ENCODE data around the gene RILPL1.
"Not testable (repeated sequence)": the region's sequence is repeated elsewhere in the genome, so short reads cannot be mapped to it uniquely, and the experiment has no call there.

The RILPL1 gene

GRCh38 chr12:123465084-123465483, 68.4 kb downstream of the RILPL1 start:
- no peak for DNase-seq (ENCODE audit: low read depth in 1 of 2, low spot score in 1 of 2)
- in situ Hi-C loops (cut with HindIII; ENCODE audit: low pct_unique_long_range_greater_than_20kb, low sequenced_read_pairs) = no loop called here
- no peak for TF ChIP-seq JUND (IDR thresholded peaks at IDR 0.05; ENCODE audit: low read depth)

DNA sequence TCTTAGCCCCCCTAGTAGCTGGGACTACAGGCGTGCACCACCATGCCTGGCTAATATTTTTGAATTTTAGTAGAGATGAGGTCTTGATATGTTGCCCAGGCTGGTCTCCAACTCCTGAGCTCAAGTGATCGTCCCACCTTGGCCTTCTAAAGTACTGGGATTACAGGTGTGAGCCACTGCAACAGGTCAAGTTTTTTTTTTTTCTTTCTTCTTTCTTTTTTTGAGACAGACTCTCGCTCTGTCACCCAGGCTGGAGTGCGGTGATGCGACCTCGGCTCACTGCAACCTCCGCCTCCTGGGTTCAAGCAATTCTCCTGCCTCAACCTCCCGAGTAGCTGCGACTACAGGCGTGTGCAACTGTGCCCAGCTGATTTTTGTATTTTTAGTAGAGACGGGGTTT, 70.3 kb downstream of the RILPL1 start:
- in situ Hi-C loops (cut with HindIII; ENCODE audit: low pct_unique_long_range_greater_than_20kb, low sequenced_read_pairs); DNase-seq (ENCODE audit: low read depth in 1 of 2, low spot score in 1 of 2): not testable (repeated sequence)

GRCh38 chr12:123457980-123458779, 75.3 kb downstream of the RILPL1 start, which contains the start of gene SNRNP35:
Gene SNRNP35, plus strand, starts transcription at chr12:123458139. Its CDS starts 7,402 bp downstream, at chr12:123465541.
- no peak for TF ChIP-seq JUND (IDR thresholded peaks at IDR 0.05; ENCODE audit: low read depth)
- in situ Hi-C loops (cut with HindIII; ENCODE audit: low pct_unique_long_range_greater_than_20kb, low sequenced_read_pairs) = no loop called here
- DNase-seq (ENCODE audit: low read depth in 1 of 2, low spot score in 1 of 2) = peak; percentile 64 to 89

DNA sequence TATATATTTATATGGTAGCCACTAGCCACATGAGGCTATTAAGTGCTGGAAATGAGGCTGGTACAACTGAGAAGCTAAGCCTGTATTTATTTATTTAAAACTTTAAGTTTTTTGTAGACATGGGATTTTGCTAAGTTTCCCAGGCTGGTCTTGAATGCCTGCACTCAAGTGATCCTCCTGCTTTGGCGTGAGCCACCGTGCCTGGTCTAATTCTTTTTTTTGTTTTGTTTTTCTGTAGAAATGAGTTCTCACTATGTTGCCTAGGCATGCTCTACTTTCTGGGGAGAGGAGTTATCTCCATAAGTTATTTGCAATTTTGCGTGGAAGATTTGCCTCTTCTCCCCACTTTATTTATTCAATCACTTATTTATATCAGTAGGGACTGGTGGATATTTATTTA, 80.4 kb downstream of the RILPL1 start:
- TF ChIP-seq JUND (IDR thresholded peaks at IDR 0.05; ENCODE audit: low read depth) = no peak
- in situ Hi-C loops (cut with HindIII; ENCODE audit: low pct_unique_long_range_greater_than_20kb, low sequenced_read_pairs) = no loop called here
- DNase-seq (ENCODE audit: low read depth in 1 of 2, low spot score in 1 of 2) = no peak

GRCh38 chr12:123452276-123452550, 81.3 kb downstream of the RILPL1 start:
- in situ Hi-C loops (cut with HindIII; ENCODE audit: low pct_unique_long_range_greater_than_20kb, low sequenced_read_pairs); DNase-seq (ENCODE audit: low read depth in 1 of 2, low spot score in 1 of 2): not testable (repeated sequence)

GRCh38 chr12:123450636-123451035, 82.9 kb downstream of the RILPL1 start:
- TF ChIP-seq JUND (IDR thresholded peaks at IDR 0.05; ENCODE audit: low read depth) = no peak
- in situ Hi-C loops (cut with HindIII; ENCODE audit: low pct_unique_long_range_greater_than_20kb, low sequenced_read_pairs) = no loop called here

GRCh38 chr12:123449856-123450255, 83.7 kb downstream of the RILPL1 start:
- no peak for TF ChIP-seq JUND (IDR thresholded peaks at IDR 0.05; ENCODE audit: low read depth)
- in situ Hi-C loops (cut with HindIII; ENCODE audit: low pct_unique_long_range_greater_than_20kb, low sequenced_read_pairs) = no loop called here
- no peak for DNase-seq (ENCODE audit: low read depth in 1 of 2, low spot score in 1 of 2)

More at GRCh38 chr12:123450636-123451035, 82.9 kb downstream of the RILPL1 start:
- DNase-seq (ENCODE audit: low read depth in 1 of 2, low spot score in 1 of 2) = no peak

- no peak for TF ChIP-seq JUND (IDR thresholded peaks at IDR 0.05; ENCODE audit: low read depth)
- no peak for DNase-seq (ENCODE audit: low read depth in 1 of 2, low spot score in 1 of 2)
- in situ Hi-C loops (cut with HindIII; ENCODE audit: low pct_unique_long_range_greater_than_20kb, low sequenced_read_pairs) = no loop called here
Measured at GRCh38 chr12:123449249-123449733, 84.2 kb downstream of the RILPL1 start.

GRCh38 chr12:123446333-123446713, 87.2 kb downstream of the RILPL1 start:
- in situ Hi-C loops (cut with HindIII; ENCODE audit: low pct_unique_long_range_greater_than_20kb, low sequenced_read_pairs) = no loop called here
- no peak for TF ChIP-seq JUND (IDR thresholded peaks at IDR 0.05; ENCODE audit: low read depth)

GRCh38 chr12:123445388-123446332, 87.9 kb downstream of the RILPL1 start:
- DNase-seq (ENCODE audit: low read depth in 1 of 2, low spot score in 1 of 2) = peak in 1 of 2 experiments; percentile 91
- TF ChIP-seq JUND (IDR thresholded peaks at IDR 0.05; ENCODE audit: low read depth) = peak; percentile 75
- in situ Hi-C loops (cut with HindIII; ENCODE audit: low pct_unique_long_range_greater_than_20kb, low sequenced_read_pairs) = no loop called here

More at GRCh38 chr12:123446333-123446713, 87.2 kb downstream of the RILPL1 start:
- DNase-seq (ENCODE audit: low read depth in 1 of 2, low spot score in 1 of 2) = no peak

DNA sequence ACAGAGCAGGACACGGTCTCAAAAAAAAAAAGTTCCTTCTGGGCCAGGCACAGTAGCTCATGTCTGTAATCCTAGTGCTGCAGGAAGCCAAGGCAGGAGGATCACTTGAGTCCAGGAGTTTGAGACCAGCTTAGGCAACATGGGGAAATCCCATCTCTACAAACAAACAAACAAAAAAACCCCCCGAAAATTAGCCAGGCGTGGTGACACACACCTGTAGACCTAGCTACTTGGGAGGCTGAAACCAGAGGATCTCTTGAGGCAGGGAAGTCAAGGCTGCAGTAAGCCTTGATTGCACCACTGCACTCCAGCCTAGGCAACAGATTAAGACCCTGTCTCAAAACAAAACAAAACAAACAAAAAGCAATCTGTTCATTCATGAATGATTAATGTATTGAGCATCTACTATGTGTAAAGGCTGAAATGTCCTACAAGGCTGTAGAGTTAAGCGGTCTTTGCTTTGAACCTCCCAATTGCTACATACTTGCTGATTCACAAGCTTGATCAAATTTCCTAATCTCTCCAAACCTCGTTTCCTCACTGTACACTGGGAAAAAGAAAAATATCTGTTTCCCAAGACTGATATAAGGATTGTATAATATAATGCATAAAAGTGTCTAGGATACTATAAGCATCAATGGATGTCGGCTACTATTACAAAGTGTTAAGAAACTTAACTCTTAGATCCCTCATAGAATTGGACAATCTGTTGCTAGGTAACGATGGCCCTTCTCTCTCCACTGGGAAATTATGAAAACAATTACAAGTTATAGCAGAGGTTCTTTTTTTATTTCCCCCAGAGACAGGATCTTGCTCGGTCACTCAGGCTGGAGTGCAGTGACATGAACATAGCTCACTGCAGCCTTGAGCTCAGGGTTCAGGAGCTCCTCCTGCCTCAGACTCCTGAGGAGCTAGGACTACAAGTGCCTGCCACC, 89.2 kb downstream of the RILPL1 start:
- in situ Hi-C loops (cut with HindIII; ENCODE audit: low pct_unique_long_range_greater_than_20kb, low sequenced_read_pairs) = no loop called here
- TF ChIP-seq JUND (IDR thresholded peaks at IDR 0.05; ENCODE audit: low read depth) = no peak
- no peak for DNase-seq (ENCODE audit: low read depth in 1 of 2, low spot score in 1 of 2)

GRCh38 chr12:123442774-123443173, 90.7 kb downstream of the RILPL1 start:
- TF ChIP-seq JUND (IDR thresholded peaks at IDR 0.05; ENCODE audit: low read depth) = no peak
- DNase-seq (ENCODE audit: low read depth in 1 of 2, low spot score in 1 of 2) = no peak
- in situ Hi-C loops (cut with HindIII; ENCODE audit: low pct_unique_long_range_greater_than_20kb, low sequenced_read_pairs) = no loop called here
